AG04450 (cell line): ENCODE measurements around the gene FGD5. TPM values are rescaled to one million over a fixed set of nuclear protein-coding genes. Genes with fewer than 3 reads are reported as not detected.

Experiments used
- CTCF ChIA-PET: fragments of 300-600, 350-600 bp; formaldehyde crosslinking; extraction: SDS; loops from one replicate; lab custom pipeline; 2022; ENCODE audit warnings: antibody characterized with exemption, inconsistent platforms; lab: Charles Lee
- POLR2A ChIA-PET: fragments of 350-600 bp; formaldehyde crosslinking; extraction: SDS; loops from one replicate; lab custom pipeline; 2021; ENCODE audit warnings: antibody characterized with exemption, inconsistent platforms; lab: Yijun Ruan, JAX
- DNase-seq: peaks from one replicate; pipeline ENCODE4 v3.0.0-alpha.2; 2011; ENCODE audit warnings: low read depth, low spot score
- H3K27ac ChIP-seq: one replicate; pipeline ENCODE4 v1.5.1; 2012; ENCODE audit warnings: low read depth, low read length, control low read depth
- H3K27me3 ChIP-seq: one replicate; pipeline ENCODE4 v1.6.0; 2012; ENCODE audit warnings: low read length; ENCODE audit not compliant: control insufficient read depth, insufficient read depth
- H3K4me3 ChIP-seq: 2 replicates; pipeline ENCODE4 v1.5.1; 2011; ENCODE audit warnings: mild to moderate bottlenecking, low read depth, low read length, control low read depth
- H3K9me3 ChIP-seq: 2 replicates; pipeline ENCODE4 v1.5.1; 2012; ENCODE audit warnings: low read length; ENCODE audit not compliant: control insufficient read depth, insufficient read depth
- CTCF ChIP-seq: IDR thresholded peaks from 2 replicates; pipeline ENCODE4 v1.5.1; 2011; ENCODE audit warnings: low read depth, low read length, control low read depth, inconsistent platforms
- polyA plus RNA-seq: library from polyadenylated mRNA; depleted of rRNA; stranded (reverse); fragments of >200 nt; gene quantifications from 2 replicates; pipeline ENCODE4 v1.2.3, GENCODE V29; 2011

The FGD5 gene
- polyA plus RNA-seq, 1 experiment, result not detected

GRCh38 chr3:14792691-14793121, 26.1 kb upstream of the FGD5 start:
- TF ChIP-seq CTCF, result no peak
- Histone ChIP-seq H3K4me3 (no peak overlapping the region), H3K27me3 (peaks cover 18% of the 10 kb centered on the region), H3K27ac (no peak overlapping the region), H3K9me3 (peaks cover 3% of the 10 kb centered on the region; the same call in 1 of the 2 replicates)
- ChIA-PET POLR2A (no interaction called here), CTCF (interaction anchor here (0.6 kb wide), 1 partner anchor 12 kb away, joined by 3 read pairs; no protein-coding TSS in a partner anchor)
- DNase-seq, result no peak

GRCh38 chr3:14793126-14793857, 25.5 kb upstream of the FGD5 start:
- no peak for DNase-seq
- ChIA-PET POLR2A (no interaction called here), CTCF (interaction anchor here (0.6 kb wide), 1 partner anchor 13 kb away, joined by 3 read pairs; no protein-coding TSS in a partner anchor)
- no peak for TF ChIP-seq CTCF
- Histone ChIP-seq H3K4me3 (no peak overlapping the region), H3K27ac (no peak overlapping the region), H3K27me3 (peaks cover 15% of the 10 kb centered on the region), H3K9me3 (peaks cover 3% of the 10 kb centered on the region; the same call in 1 of the 2 replicates)

GRCh38 chr3:14793858-14794234, 24.9 kb upstream of the FGD5 start:
- no peak for TF ChIP-seq CTCF
- Histone ChIP-seq H3K4me3 (no peak overlapping the region), H3K9me3 (no peaks in the 10 kb centered on the region; the same call in 1 of the 2 replicates), H3K27ac (no peak overlapping the region), H3K27me3 (peaks cover 15% of the 10 kb centered on the region)
- CTCF ChIA-PET, result no interaction called here
- no peak for DNase-seq
- POLR2A ChIA-PET, result no interaction called here

- ChIA-PET POLR2A (no interaction called here), CTCF (interaction anchor here (2.0 kb wide), 1 partner anchor 13 kb away, joined by 10 read pairs; no protein-coding TSS in a partner anchor)
- H3K27ac ChIP-seq, result no peak overlapping the region
- no peak overlapping the region for H3K4me3 ChIP-seq
- TF ChIP-seq CTCF, result no peak
- no peak for DNase-seq
- H3K27me3 ChIP-seq, result peaks cover 15% of the 10 kb centered on the region
- no peaks in the 10 kb centered on the region; the same call in 1 of the 2 replicates for H3K9me3 ChIP-seq
Observed at GRCh38 chr3:14794435-14794834, 24.3 kb upstream of the FGD5 start.

GRCh38 chr3:14795996-14796395, 22.8 kb upstream of the FGD5 start:
- CTCF ChIA-PET, result interaction anchor here (2.0 kb wide), 1 partner anchor 14 kb away, joined by 10 read pairs; no protein-coding TSS in a partner anchor

More at GRCh38 chr3:14795996-14796395, 22.8 kb upstream of the FGD5 start:
- Histone ChIP-seq H3K9me3 (no peaks in the 10 kb centered on the region; the same call in 1 of the 2 replicates), H3K27ac (no peak overlapping the region), H3K4me3 (no peak overlapping the region), H3K27me3 (peaks cover 18% of the 10 kb centered on the region)
- DNase-seq, result no peak
- TF ChIP-seq CTCF, result no peak
- POLR2A ChIA-PET, result no interaction called here
